Mucosa of descending colon (tissue), 3 donors: Measurements from ENCODE around the gene PLA2R1. TPM values are rescaled to one million over a fixed set of nuclear protein-coding genes. Genes with fewer than 3 reads are reported as not detected.

Source experiments
- ATAC-seq: fragments of 200-7000 bp; cut with Tn5 transposase; one replicate; pipeline ENCODE4 v1.9.1; 2020; ENCODE audit warnings: mild to moderate bottlenecking, moderate library complexity
- DNase-seq, 3 donors: peaks; one replicate each; pipeline ENCODE4 v3.0.0-alpha.2; 2020
- H3K36me3 ChIP-seq: fragments of 200-600 bp; one replicate; pipeline ENCODE4 v1.8.0; 2021; ENCODE audit warnings: low read depth, mild to moderate bottlenecking
- H3K4me1 ChIP-seq: fragments of 200-600 bp; one replicate; pipeline ENCODE4 v1.8.0; 2021; ENCODE audit warnings: low read depth, mild to moderate bottlenecking
- H3K4me3 ChIP-seq: fragments of 200-600 bp; one replicate; pipeline ENCODE4 v1.8.0; 2021; ENCODE audit warnings: mild to moderate bottlenecking
- H3K9me3 ChIP-seq: fragments of 200-600 bp; one replicate; pipeline ENCODE4 v1.8.0; 2021; ENCODE audit warnings: mild to moderate bottlenecking
- intact Hi-C, 2 donors: fragments of 100-400 bp; cut with DNase I in 1 of 2; cut with micrococcal nuclease in 1 of 2; formaldehyde crosslinking; loops; one replicate each; pipeline versions ENCODE4 v1.11.0 to v1.11.1; 2022; cut with DNase I, micrococcal nuclease
- total RNA-seq, 3 donors: library from RNA; stranded (reverse); fragmentation: NEBNext Ultra II Directional in 2 of 3; extraction: Animal tissue kit (Norgen Biotek cat#: 25700) in 2 of 3; gene quantifications; one replicate each; pipeline versions ENCODE4 v1.2.1 to v1.2.4, GENCODE V29; 2021 to 2023
- TF ChIP-seq, protein P1 (sequence below): fragments of 200-600 bp; IDR thresholded peaks from one replicate; pipeline ENCODE4 v1.8.0; 2022; ENCODE audit warnings: antibody characterized with exemption, mild to moderate bottlenecking
- donor health status: DM: no; HTN: no; CAD: no; lungs with moderate emphysema.
- donor health status: DM: no; HTN: no; CAD: no.
- donor health status: DM: no; HTN: yes; CAD: no.

Gene PLA2R1
- total RNA-seq, 3 donors from 2014 or later, result 8.0 to 19.1 (median 11.1) TPM

DNA sequence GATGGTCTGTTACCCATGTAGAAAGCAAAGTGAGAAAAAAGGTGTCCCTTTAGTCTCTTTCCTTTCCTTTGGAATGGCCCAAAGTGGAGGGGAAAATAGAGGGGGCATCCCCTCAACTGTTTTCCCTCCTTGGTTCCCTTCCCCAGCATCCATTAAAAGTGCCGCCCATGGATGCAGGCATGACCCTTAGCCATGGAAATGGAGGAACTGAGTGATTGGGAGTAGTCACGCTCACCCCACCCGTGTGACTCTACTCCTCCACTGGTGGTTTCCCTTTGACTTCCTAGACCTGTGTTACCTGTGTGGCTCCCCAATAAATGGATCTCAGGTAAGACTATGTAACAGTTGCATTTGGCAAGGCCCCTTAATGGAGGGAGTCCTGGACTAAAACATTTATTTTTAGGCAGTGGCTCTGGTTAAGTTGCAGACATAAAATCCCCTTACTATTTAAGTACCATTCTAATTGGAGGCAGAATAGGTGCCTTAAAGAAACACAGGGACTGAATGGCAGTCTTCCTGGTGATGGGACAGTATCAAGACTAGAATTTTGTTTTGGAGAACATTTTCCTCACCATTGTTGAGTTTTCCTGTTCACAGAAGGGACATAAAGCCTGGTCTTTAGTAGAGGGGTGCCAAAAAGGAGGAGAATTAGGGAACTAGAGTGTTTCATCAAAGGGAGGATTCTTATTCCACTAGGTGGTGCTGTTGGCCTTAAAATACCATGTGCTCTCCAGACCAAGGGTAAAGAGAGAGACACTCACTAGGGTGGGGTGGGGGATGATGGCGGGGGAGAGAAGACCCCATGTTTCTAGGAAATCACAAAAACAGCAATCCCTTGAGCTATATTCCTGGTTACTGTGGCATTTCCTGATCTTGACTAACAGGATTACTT lies 25.7 kb upstream of the PLA2R1 start:
- TF ChIP-seq, protein P1, sequence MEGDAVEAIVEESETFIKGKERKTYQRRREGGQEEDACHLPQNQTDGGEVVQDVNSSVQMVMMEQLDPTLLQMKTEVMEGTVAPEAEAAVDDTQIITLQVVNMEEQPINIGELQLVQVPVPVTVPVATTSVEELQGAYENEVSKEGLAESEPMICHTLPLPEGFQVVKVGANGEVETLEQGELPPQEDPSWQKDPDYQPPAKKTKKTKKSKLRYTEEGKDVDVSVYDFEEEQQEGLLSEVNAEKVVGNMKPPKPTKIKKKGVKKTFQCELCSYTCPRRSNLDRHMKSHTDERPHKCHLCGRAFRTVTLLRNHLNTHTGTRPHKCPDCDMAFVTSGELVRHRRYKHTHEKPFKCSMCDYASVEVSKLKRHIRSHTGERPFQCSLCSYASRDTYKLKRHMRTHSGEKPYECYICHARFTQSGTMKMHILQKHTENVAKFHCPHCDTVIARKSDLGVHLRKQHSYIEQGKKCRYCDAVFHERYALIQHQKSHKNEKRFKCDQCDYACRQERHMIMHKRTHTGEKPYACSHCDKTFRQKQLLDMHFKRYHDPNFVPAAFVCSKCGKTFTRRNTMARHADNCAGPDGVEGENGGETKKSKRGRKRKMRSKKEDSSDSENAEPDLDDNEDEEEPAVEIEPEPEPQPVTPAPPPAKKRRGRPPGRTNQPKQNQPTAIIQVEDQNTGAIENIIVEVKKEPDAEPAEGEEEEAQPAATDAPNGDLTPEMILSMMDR, result no peak
- Histone ChIP-seq H3K4me1 (no peaks in the 10 kb centered on the region), H3K4me3 (no peak overlapping the region), H3K9me3 (peaks cover 81% of the 10 kb centered on the region), H3K36me3 (no peaks in the 10 kb centered on the region)
- no peak for DNase-seq
- intact Hi-C loops, result no loop called here
- ATAC-seq, result peak; percentile 25

GRCh38 chr2:160085662-160086061 lies 23.2 kb upstream of the PLA2R1 start:
- H3K4me3 ChIP-seq, result no peak overlapping the region
- no peaks in the 10 kb centered on the region for H3K36me3 ChIP-seq
- TF ChIP-seq, protein P1, result no peak
- intact Hi-C loops, result no loop called here
- DNase-seq (no peak), ATAC-seq (no peak)
- H3K9me3 ChIP-seq, result peaks cover 67% of the 10 kb centered on the region
- no peaks in the 10 kb centered on the region for H3K4me1 ChIP-seq

DNA sequence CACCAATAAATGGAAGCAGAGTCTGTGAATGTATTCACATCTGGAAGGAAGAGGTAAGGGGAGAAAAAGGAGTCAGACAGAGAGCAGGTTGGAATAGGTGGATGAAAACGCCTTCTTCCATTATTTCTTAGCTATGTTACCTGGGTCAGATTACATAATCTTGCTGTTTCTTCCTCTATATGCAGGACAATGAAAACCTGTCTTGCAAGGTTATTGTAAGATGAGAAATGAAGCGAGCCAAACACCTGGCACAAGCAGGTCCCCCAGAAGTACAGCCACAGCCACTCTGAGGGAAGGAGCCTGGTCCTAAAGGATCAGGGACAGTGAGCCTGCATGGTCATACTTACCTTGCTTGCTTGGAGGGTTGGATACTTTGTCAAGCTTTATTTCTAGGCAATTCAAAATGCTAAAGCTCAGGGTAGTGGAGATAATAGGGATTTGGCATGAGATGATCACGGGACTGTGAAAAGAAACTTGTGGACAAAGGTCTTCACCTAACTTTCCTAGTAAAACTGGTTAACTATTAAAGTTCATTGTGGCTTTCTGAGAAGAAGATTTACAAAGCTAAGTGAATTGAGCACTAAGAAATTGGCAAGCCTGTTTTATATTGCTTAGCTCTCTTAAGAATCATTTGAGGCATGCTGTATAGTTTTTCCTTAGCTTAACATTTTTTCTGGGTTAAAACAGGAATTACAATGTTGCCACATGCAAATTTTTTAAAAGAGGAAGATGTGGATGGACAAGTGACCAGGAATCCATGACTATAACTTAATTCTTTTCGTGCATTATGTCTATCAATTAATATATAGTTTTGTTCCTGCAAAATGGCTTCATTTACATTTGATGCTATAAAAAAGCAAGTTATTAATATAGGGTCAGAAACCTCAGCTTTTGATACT lies 15.7 kb upstream of the PLA2R1 start:
- ATAC-seq, result peak; percentile 67
- peaks cover 3% of the 10 kb centered on the region for H3K9me3 ChIP-seq
- TF ChIP-seq, protein P1, result no peak
- peak in 1 of 3 donors; percentile 26 for DNase-seq
- intact Hi-C loops, result no loop called here
- no peaks in the 10 kb centered on the region for H3K36me3 ChIP-seq
- H3K4me3 ChIP-seq, result no peak overlapping the region
- peaks cover 24% of the 10 kb centered on the region for H3K4me1 ChIP-seq

GRCh38 chr2:160076914-160077313 lies 14.5 kb upstream of the PLA2R1 start:
- DNase-seq, result no peak
- peaks cover 24% of the 10 kb centered on the region for H3K4me1 ChIP-seq
- ATAC-seq, result no peak

DNA sequence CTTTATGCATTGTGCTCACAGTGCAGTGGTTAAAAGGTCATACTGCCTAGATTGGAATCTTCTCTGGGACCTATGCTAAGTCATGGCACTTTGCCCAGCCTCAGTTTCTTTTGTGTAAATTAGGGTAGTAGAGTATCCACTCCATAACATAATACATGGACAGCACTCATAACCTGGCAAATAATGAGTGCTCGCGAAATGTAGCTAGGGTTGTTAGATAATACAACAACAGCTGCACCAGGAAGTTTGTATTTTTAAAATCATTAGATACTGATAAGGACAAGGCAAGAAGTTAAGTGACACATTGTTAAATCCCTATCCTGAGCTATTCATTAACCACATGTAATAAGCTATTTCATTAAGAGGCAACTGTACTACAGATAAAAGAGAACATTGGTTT lies 13.8 kb upstream of the PLA2R1 start:
- intact Hi-C loops, result no loop called here
- TF ChIP-seq, protein P1, result no peak
- DNase-seq (peak in 1 of 3 donors; percentile 47), ATAC-seq (peak; percentile 35)
- Histone ChIP-seq H3K9me3 (peaks cover 3% of the 10 kb centered on the region), H3K36me3 (no peaks in the 10 kb centered on the region), H3K4me1 (peaks cover 24% of the 10 kb centered on the region), H3K4me3 (no peak overlapping the region)

More at GRCh38 chr2:160076914-160077313, 14.5 kb upstream of the PLA2R1 start:
- TF ChIP-seq, protein P1, result no peak
- Histone ChIP-seq H3K36me3 (no peaks in the 10 kb centered on the region), H3K4me3 (no peak overlapping the region), H3K9me3 (peaks cover 3% of the 10 kb centered on the region)
- intact Hi-C loops, result no loop called here
